K562 (cell line): ENCODE results near the gene CDRT15. TPM values are rescaled to one million over a fixed set of nuclear protein-coding genes. Genes with fewer than 3 reads are reported as not detected.

Source experiments
- CREB3 ChIP-seq: fragments of 450-650 bp; conservative IDR thresholded peaks from 2 replicates; pipeline ENCODE4 v1.6.1; 2016; ENCODE audit warnings: missing genetic modification characterization, low read depth, mild to moderate bottlenecking, missing compliant biosample characterization, moderate library complexity
- E2F4 ChIP-seq: sonication (generic); formaldehyde crosslinking; IDR thresholded peaks from 2 replicates; pipeline ENCODE4 v1.8.0; 2022; ENCODE audit warnings: mild to moderate bottlenecking, low read depth, missing genetic modification reagents
- ELF1 ChIP-seq: fragments of 200-800 bp; sonication (Bioruptor generic); IDR thresholded peaks from 2 replicates; pipeline ENCODE4 v1.6.1; 2016; ENCODE audit warnings: missing genetic modification characterization, missing compliant biosample characterization
- IRF9 ChIP-seq: fragments of 450-650 bp; IDR thresholded peaks from 2 replicates; pipeline ENCODE4 v1.6.1; 2016; ENCODE audit warnings: missing biosample characterization, missing genetic modification characterization
- MCM5 ChIP-seq: fragments of 450-650 bp; IDR thresholded peaks from 2 replicates; pipeline ENCODE4 v1.6.1; 2016; ENCODE audit warnings: low read depth
- MXI1 ChIP-seq: IDR thresholded peaks from 2 replicates; pipeline ENCODE4 v1.6.1; 2011; ENCODE audit warnings: low read depth, mild to moderate bottlenecking, improper control_type of control experiment, low read length
- NCOA1 ChIP-seq: fragments of 450-650 bp; IDR thresholded peaks from 2 replicates; pipeline ENCODE4 v1.6.1; 2016; ENCODE audit warnings: low read depth
- PHB2 ChIP-seq: fragments of 450-650 bp; IDR thresholded peaks from 2 replicates; pipeline ENCODE4 v1.6.1; 2017; ENCODE audit warnings: low read depth
- ZC3H8 ChIP-seq: fragments of 450-650 bp; IDR thresholded peaks from 2 replicates; pipeline ENCODE4 v1.6.1; 2017
- ZNF347 ChIP-seq: fragments of 450-650 bp; formaldehyde crosslinking; IDR thresholded peaks from 2 replicates; pipeline ENCODE4 v1.4.0; 2020; ENCODE audit warnings: low read depth, mild to moderate bottlenecking, moderate library complexity
- ZNF408 ChIP-seq: fragments of 250-450 bp; sonication (Bioruptor Pico); IDR thresholded peaks from 2 replicates; pipeline ENCODE4 v1.4.0; 2020; ENCODE audit warnings: low read depth, mild to moderate bottlenecking, moderate library complexity
- ZNF639 ChIP-seq, 2 experiments: fragments of 200-800 bp in 1 of 2; sonication (Bioruptor generic) in 1 of 2; sonication (generic) in 1 of 2; formaldehyde crosslinking in 1 of 2; IDR thresholded peaks in 1 of 2; conservative IDR thresholded peaks in 1 of 2; 2 replicates each; pipeline versions ENCODE4 v1.5.0 to v1.6.1; 2016 to 2020; ENCODE audit warnings: missing compliant biosample characterization in 1 of 2, missing genetic modification characterization in 1 of 2, missing genetic modification reagents in 1 of 2
- ZNF655 ChIP-seq: fragments of 250-450 bp; sonication (Bioruptor Pico); IDR thresholded peaks from 2 replicates; pipeline ENCODE4 v1.5.0; 2021
- polyA plus RNA-seq, 8 experiments: library from polyadenylated mRNA; depleted of rRNA in 4 of 8; stranded (reverse) in 5 of 8; unstranded in 3 of 8; fragments of >200 nt; fragmentation: Nextera tagmentation in 2 of 8; fragmentation: Illumina TruSeq in 1 of 8; extraction: Ambion mirVana in 2 of 8; extraction: Trizol in 1 of 8; gene quantifications; 2 replicates each; pipeline versions ENCODE4 v1.2.1 to v1.2.3, GENCODE V29; 2011 to 2014; ENCODE audit warnings: inconsistent platforms in 1 of 8, missing spikeins in 1 of 8
- total RNA-seq, 7 experiments: library from RNA; depleted of rRNA in 6 of 7; stranded (reverse); fragments of >200 nt in 6 of 7; fragmentation: Illumina TruSeq in 2 of 7; extraction: Trizol in 2 of 7; gene quantifications; 2 replicates each; pipeline versions ENCODE4 v1.2.1 to v1.2.3, GENCODE V29; 2011 to 2021; ENCODE audit warnings: low replicate concordance in 1 of 7

The CDRT15 gene
- total and polyA plus RNA-seq, 9 of the 15 experiments (the other 6 are each of a cell fraction or from before 2014, with no cell fraction given), result not detected

- TF ChIP-seq ZNF347 (CRISPR knock-in tag) (no peak), ZNF655 (CRISPR knock-in tag) (no peak), NCOA1 (no peak), E2F4 (CRISPR knock-in tag) (no peak), ZNF408 (CRISPR knock-in tag) (no peak), MXI1 (no peak), PHB2 (no peak), ZC3H8 (no peak), IRF9 (tag) (0 out of 2 replicates have a peak, but pooled peaks have one; percentile 36), CREB3 (tag) (no peak), ZNF639 (CRISPR knock-in tag; conservative IDR thresholded peaks at IDR 0.05 in 1 of 2, IDR thresholded peaks at IDR 0.05 in 1 of 2) (no peak), MCM5 (no peak), ELF1 (tag) (no peak)
Observed at GRCh38 chr17:14209215-14209614, 27.4 kb downstream of the CDRT15 start (continued).
